Activated T-helper 17 cell treated with anti-CD3 and anti-CD28 coated beads, Interleukin-2, amount 50 U/mL, for 72 hours (primary cell): ENCODE measurements around the gene GMEB1. TPM values are rescaled to one million over a fixed set of nuclear protein-coding genes. Genes with fewer than 3 reads are reported as not detected.
A peak's percentile ranks its signal among the peaks of the same experiment; 100 is the strongest.
"Not testable (repeated sequence)": the region's sequence is repeated elsewhere in the genome, so short reads cannot be mapped to it uniquely, and the experiment has no call there.

ENCODE experiments used
- ATAC-seq: fragments of 150-1000 bp; cut with Tn5 transposase; replicated peaks from 2 replicates; pipeline ENCODE4 v1.10.0; 2021; ENCODE audit warnings: mild to moderate bottlenecking, moderate library complexity
- H3K27ac Mint-ChIP-seq: one replicate; pipeline ENCODE4 v1.8.0; 2022; ENCODE audit warnings: mixed read lengths
- H3K27me3 Mint-ChIP-seq: one replicate; pipeline ENCODE4 v1.8.0; 2022; ENCODE audit warnings: mixed read lengths
- H3K36me3 Mint-ChIP-seq: one replicate; pipeline ENCODE4 v1.8.0; 2022; ENCODE audit warnings: low read depth, mild to moderate bottlenecking, mixed read lengths
- H3K4me1 Mint-ChIP-seq: one replicate; pipeline ENCODE4 v1.8.0; 2022; ENCODE audit warnings: mixed read lengths
- H3K4me3 Mint-ChIP-seq: one replicate; pipeline ENCODE4 v1.8.0; 2022; ENCODE audit warnings: mild to moderate bottlenecking, mixed read lengths
- H3K9me3 Mint-ChIP-seq: one replicate; pipeline ENCODE4 v1.8.0; 2022; ENCODE audit warnings: mixed read lengths
- total RNA-seq, 2 donors: library from RNA; stranded (reverse); gene quantifications; one replicate each; pipeline ENCODE4 v1.2.3, GENCODE V29; 2022

GMEB1 gene, protein sequence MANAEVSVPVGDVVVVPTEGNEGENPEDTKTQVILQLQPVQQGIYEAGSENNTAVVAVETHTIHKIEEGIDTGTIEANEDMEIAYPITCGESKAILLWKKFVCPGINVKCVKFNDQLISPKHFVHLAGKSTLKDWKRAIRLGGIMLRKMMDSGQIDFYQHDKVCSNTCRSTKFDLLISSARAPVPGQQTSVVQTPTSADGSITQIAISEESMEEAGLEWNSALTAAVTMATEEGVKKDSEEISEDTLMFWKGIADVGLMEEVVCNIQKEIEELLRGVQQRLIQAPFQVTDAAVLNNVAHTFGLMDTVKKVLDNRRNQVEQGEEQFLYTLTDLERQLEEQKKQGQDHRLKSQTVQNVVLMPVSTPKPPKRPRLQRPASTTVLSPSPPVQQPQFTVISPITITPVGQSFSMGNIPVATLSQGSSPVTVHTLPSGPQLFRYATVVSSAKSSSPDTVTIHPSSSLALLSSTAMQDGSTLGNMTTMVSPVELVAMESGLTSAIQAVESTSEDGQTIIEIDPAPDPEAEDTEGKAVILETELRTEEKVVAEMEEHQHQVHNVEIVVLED
- total RNA-seq: 10 to 100 TPM; 27.4 to 33.1 TPM

DNA sequence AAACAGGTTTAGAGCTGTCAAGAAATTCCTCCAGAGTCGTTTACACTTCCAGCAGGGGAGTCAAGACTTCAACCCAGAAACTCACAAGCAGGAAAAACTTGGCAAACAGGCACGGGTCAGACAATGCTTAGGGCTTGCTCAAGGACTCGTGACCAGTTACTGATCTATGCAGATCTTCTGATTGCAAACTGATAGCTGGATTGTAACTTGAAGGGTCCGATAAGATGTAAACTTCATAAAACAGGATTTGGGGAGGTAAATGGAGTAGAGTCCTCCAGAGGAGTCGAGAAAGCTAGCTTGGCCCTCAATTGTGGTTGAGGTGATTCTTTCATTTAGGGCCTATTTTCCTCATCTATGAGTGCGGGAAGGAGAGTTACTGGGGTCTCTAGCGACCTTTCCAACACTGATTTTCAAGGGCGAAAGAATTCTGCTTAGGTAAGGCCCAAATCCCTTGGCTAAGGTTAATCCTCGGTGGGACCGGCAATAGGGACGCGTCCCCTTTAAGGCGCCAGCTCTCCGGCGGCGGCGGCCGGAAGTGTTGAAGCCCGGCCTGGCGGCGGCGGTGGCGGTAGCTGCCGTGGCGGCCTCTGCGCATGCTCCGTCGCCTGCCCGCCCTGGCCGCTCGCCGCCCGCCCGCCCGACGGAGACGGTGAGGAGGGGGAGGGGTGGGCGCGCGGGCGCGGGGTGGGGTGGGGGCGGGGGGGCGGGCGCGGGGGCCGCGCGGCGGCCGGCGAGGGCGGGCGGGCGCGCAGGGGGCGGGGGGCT lies at the start of gene GMEB1:
Gene GMEB1, plus strand, starts transcription at position 594 of the 765 bp plus-strand sequence. CDS start 14,829 bp downstream, outside the sequence.
- H3K27me3 Mint-ChIP-seq: no peaks in the 10 kb centered on the region
- ATAC-seq: peak; percentile 83

DNA sequence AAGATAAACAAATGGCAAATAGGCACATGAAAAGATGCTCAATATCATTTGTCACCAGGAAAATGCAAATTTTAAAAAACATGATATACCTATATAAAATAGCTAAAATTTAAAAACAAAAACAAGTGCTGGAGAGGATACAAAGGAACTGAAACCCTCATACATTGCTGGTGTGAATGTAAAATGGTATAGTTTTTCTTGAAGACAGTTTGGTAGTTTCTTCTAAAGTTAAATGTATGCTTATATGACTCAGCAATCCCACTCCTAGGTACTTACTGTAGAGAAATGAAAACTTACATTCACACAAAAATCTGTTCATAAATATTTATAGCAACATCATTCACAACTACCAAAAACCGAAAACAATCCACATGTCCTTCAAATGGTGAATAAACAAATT lies 36.9 kb upstream of the GMEB1 start:
- Mint-ChIP-seq H3K4me3 (no peak overlapping the region), H3K27ac (no peak overlapping the region), H3K27me3 (no peaks in the 10 kb centered on the region), H3K36me3 (peaks cover 15% of the 10 kb centered on the region), H3K9me3 (no peaks in the 10 kb centered on the region), H3K4me1 (peaks cover 6% of the 10 kb centered on the region)
- ATAC-seq: no peak

More for the DNA sequence above, at the start of gene GMEB1:
- Mint-ChIP-seq H3K36me3 (peaks cover 9% of the 10 kb centered on the region), H3K4me3 (peak within 1 kb of the TSS; percentile 97), H3K27ac (peak within 1 kb of the TSS; percentile 99), H3K9me3 (no peaks in the 10 kb centered on the region), H3K4me1 (peaks cover 11% of the 10 kb centered on the region)

DNA sequence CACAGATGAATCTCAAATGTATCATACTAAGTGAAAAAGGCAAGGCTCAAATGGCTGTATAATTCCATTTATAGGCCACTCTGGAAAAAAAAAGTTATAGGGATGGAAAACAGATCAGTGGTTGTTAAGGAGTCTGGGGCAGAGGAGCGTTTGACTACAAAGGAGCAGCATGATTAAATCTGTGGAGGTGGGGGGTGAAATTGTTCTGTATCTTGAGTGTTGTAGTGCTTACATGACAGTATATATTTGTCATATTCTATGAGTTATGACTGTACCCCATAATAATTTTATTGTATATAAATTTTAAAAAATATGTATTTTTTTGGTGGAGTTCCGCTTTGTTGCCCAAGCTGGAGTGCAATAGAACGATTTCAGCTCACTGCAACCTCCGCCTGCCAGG lies 36.0 kb upstream of the GMEB1 start:
- no peak overlapping the region for H3K4me3 Mint-ChIP-seq
- no peaks in the 10 kb centered on the region for H3K27me3 Mint-ChIP-seq
- H3K36me3 Mint-ChIP-seq: peaks cover 15% of the 10 kb centered on the region
- no peak overlapping the region for H3K27ac Mint-ChIP-seq
- no peaks in the 10 kb centered on the region for H3K9me3 Mint-ChIP-seq
- peaks cover 6% of the 10 kb centered on the region for H3K4me1 Mint-ChIP-seq
- no peak for ATAC-seq

DNA sequence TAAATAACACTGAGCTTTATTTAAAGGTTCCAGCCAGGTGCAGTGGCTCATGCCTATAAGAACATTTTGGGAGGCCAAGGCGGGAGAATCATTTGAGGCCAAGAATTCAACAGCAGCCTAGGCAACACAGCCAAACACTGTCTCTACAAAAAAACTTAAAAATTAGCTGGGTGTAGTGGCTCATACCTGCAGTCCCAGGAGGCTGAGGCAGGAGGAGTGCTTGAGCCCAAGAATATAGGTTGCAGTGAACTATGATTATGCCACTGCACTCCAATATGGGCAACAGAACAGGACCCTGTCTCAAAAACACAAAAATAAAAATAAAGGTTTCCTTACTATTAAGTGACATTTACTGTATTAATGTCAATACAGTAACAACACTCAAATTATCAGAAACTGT lies 27.8 kb upstream of the GMEB1 start:
- Mint-ChIP-seq H3K27ac (no peak overlapping the region), H3K9me3 (no peaks in the 10 kb centered on the region), H3K36me3 (peaks cover 36% of the 10 kb centered on the region), H3K4me3 (peak overlapping the region; percentile 100), H3K4me1 (peaks cover 29% of the 10 kb centered on the region), H3K27me3 (no peaks in the 10 kb centered on the region)
- no peak for ATAC-seq

DNA sequence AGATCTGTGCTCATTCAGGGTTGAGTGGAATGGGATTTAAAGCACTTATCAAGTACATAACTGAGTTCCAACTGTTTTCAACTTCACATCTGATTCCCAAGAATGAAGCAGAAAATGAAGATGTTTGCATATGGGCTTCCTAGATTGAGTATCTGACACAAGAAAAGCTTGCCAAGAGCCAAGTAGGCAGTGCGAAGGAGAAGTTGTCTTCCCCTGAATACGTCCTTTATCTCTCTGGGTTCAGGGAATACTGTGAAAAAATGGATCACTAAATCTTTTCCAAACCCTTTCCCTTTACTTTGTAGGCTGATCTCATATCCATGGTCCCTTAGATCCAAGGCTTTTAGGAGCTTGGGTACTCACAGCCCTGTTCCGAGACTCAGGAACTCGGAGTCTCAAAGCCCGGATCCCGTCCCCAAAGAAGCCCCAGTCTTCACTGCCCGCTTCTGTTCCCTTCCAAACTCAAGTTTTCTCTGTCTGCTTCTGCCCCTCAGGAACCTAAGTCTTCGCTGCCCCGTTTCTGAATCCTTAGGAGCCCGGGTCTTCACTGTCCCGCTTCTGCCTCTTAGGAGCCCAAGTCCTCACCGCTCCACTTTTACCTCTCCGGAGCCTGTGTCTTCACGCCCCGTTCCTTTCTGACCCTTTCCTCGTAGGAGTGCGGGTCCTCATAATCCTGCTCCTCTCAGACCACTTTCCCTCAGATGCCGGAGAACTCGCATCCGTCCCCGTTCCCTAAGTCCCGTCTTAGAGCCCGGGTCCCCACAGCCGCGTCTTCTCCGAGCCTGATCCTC lies 26.3 kb upstream of the GMEB1 start:
- H3K4me3 Mint-ChIP-seq: peak overlapping the region; percentile 100
- peak overlapping the region; percentile 100 for H3K27ac Mint-ChIP-seq
- peak; percentile 33 for ATAC-seq
- H3K9me3 Mint-ChIP-seq: no peaks in the 10 kb centered on the region
- peaks cover 27% of the 10 kb centered on the region for H3K36me3 Mint-ChIP-seq
- H3K4me1 Mint-ChIP-seq: peaks cover 23% of the 10 kb centered on the region
- H3K27me3 Mint-ChIP-seq: no peaks in the 10 kb centered on the region

DNA sequence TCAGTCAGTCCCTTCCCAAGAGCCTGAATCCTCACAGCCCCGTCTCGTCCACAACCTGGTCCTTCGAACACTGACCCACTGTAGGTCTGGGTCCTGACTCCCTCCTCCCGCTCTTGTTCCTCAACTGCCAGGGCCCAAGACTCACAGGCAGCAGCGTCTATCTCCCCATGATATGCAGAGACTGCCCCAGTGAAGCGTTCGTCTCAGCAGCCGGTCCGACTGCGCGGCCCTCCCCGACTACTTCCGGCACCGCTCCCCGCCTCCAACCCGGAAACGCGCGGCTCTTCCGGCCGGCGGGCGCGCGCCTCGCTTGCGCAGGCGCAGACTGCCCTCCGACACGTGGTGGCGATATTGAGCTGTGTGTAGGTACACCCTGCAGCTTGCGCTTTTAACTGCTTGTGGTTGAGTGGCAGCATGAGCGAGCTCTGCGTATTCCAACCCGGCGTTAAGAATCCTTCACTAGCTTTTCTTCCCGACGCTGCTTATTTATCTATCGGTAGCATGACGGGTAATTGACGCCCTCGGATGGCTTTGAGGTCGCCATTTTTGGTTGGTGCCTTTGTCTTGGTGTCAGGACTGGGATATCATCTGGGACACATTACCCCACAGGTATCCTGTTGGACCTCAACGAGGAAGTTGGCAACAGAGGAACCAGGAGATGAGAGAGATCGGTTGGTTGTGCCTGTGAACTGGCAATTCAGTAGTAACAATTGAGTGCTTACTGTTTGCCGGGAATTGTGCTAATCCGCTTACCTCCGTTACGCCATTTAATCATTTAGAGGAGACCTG lies 25.5 kb upstream of the GMEB1 start, which contains the start of gene TAF12:
Gene TAF12, minus strand, starts transcription at position 221 of the 789 bp plus-strand sequence. CDS start 20,986 bp downstream, outside the sequence.
- Mint-ChIP-seq H3K9me3 (no peaks in the 10 kb centered on the region), H3K27me3 (no peaks in the 10 kb centered on the region), H3K27ac (peak within 1 kb of the TSS; percentile 100), H3K4me1 (peaks cover 26% of the 10 kb centered on the region), H3K36me3 (peaks cover 32% of the 10 kb centered on the region), H3K4me3 (peak within 1 kb of the TSS; percentile 100)
- peak; percentile 88 for ATAC-seq

DNA sequence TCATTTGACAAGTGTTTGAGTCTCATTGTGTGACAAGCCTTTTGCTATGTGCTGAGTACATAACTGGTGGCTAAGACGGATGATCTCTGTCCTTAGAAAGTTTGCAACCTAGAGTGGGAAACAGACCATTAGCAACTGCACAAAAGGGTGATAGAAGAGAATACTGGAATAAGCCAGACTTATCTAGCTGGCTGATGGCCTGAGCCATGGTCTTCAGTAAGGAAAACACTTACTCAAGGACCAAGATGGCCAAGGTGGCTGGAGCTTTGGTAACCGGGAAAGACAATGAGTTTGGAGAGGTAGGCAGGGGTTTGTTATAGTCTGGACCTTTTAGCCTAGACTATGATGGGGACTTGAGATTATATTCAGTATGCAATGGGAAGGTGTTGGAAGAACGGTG lies 24.1 kb upstream of the GMEB1 start:
- no peaks in the 10 kb centered on the region for H3K27me3 Mint-ChIP-seq
- H3K27ac Mint-ChIP-seq: peak overlapping the region; percentile 100
- H3K36me3 Mint-ChIP-seq: peaks cover 41% of the 10 kb centered on the region
- peaks cover 34% of the 10 kb centered on the region for H3K4me1 Mint-ChIP-seq
- no peak for ATAC-seq
- H3K4me3 Mint-ChIP-seq: peak overlapping the region; percentile 100
- no peaks in the 10 kb centered on the region for H3K9me3 Mint-ChIP-seq

DNA sequence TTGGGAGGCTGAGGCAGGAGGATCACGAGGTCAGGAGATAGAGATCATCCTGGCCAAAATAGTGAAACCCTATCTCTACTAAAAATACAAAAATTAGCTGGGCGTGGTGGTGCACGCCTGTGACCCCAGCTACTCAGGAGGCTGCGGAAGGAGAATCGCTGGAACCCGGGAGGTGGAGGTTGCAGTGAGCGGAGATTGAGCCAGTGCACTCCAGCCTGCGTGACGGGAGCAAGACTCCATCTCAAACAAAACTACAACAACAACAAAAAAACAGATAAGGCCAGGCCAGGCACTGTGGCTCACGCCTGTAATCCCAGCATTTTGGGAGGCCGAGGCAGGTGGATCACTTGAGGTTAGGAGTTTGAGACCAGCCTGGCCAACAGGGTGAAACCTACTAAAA lies 23.2 kb upstream of the GMEB1 start:
- not testable (repeated sequence) for H3K4me3 Mint-ChIP-seq, H3K27me3 Mint-ChIP-seq, H3K27ac Mint-ChIP-seq, ATAC-seq, H3K9me3 Mint-ChIP-seq
- H3K36me3 Mint-ChIP-seq: peaks cover 34% of the 10 kb centered on the region
- peaks cover 30% of the 10 kb centered on the region for H3K4me1 Mint-ChIP-seq

DNA sequence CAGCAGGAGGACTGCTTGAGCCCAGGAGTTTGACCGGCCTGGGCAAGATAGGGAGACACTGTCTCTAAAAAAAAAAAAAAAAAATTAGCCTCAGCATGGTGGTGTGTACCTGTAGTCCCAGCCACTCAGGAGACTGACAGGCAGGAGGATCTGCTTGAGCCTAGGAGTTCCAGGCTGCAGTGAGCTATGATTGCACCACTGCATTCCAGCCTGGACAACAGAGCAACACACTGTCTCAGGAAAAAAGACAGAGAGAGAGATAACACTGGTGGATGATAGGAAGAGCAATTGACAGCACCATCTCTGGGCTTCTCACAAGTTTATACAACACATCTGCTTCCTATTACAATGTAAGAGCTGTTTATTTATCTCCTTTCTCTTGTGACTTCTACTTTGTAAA lies 22.5 kb upstream of the GMEB1 start:
- no peaks in the 10 kb centered on the region for H3K9me3 Mint-ChIP-seq
- peak overlapping the region; percentile 20 for H3K4me3 Mint-ChIP-seq
- H3K27ac Mint-ChIP-seq: no peak overlapping the region
- no peaks in the 10 kb centered on the region for H3K27me3 Mint-ChIP-seq
- peaks cover 30% of the 10 kb centered on the region for H3K36me3 Mint-ChIP-seq
- peaks cover 30% of the 10 kb centered on the region for H3K4me1 Mint-ChIP-seq
- no peak for ATAC-seq

DNA sequence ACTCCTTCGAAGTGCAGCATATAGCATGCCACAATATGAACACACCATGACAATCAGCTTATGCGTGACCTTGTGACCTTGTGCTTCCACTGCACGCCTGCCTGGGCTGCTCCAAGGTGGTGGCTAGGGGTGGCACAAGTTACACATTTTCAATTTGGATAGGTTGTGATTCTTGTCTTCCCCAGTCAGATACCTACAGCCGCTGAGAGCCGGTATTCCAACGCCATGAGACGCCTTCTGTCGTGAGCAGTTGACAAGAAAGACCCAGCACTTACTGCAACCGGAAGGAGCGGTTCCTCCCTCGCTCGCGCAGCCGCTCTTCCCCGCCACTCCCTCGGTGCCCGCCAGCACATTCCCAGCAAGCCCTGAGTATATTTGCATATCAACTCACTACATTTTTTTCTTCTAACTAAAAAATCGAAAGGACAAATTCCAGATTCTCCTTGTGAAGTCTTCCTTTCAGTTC lies 20.5 kb upstream of the GMEB1 start:
- Mint-ChIP-seq H3K4me1 (peaks cover 21% of the 10 kb centered on the region), H3K27ac (peak overlapping the region; percentile 100), H3K27me3 (no peaks in the 10 kb centered on the region), H3K9me3 (no peaks in the 10 kb centered on the region), H3K36me3 (peaks cover 23% of the 10 kb centered on the region), H3K4me3 (peak overlapping the region; percentile 95)
- peak; percentile 85 for ATAC-seq

DNA sequence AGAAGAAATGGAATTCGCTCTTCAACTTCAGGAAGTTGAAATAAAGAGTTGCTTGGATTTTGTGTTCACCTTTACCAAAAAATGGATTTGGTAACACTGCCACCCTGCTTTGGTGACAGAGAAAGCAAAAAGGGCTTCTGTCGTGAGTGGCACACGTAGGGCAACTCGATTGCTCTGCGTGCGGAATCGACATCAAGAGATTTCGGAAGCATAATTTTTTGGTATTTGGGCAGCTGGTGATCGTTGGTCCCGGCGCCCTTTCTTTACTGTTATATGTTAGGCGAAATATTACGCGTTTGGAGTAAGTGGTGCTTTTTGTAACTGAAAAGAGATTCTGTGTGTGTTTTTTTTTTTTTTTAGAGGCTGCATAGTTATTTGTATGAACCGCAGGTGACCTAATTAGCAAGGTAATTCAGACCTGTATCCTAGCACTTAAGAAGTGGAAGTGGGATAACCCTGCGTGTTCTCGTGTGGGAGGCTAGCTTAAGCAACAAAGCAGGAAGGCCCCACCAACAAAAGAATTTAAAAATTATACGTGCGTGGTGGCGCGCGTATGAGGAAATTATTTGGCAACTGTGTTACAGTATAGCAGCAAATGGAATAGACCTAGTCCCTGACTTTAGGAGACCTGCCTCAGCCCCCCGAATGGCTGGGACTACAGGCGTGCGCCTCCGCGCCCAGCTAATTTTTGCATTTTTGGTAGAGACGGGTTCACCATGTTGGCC lies 19.9 kb upstream of the GMEB1 start, which contains the start of gene RNU11:
Gene RNU11, plus strand, starts transcription at position 127 of the 725 bp plus-strand sequence.
- Mint-ChIP-seq H3K9me3 (no peaks in the 10 kb centered on the region), H3K4me1 (peaks cover 21% of the 10 kb centered on the region), H3K36me3 (peaks cover 19% of the 10 kb centered on the region), H3K27ac (peak within 1 kb of the TSS; percentile 100), H3K4me3 (peak within 1 kb of the TSS; percentile 95), H3K27me3 (no peaks in the 10 kb centered on the region)
- peak; percentile 79 for ATAC-seq

DNA sequence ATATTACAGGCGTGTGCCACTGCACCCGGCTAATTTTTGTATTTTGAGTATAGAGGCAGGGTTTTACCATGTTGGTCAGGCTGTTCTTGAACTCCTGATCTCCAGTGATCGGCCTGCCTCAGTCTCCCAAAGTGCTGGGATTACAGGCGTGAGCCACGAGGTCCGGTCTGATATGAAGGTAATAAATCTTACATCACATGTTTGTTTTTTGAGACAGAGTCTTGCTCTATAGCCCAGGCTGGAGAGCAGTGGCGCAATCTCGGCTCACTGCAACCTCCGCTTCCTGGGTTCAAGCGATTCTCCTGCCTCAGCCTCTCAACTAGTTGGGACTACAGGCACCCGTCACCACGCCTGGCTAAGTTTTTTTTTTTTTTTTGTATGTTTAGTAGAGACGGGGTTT lies 15.5 kb upstream of the GMEB1 start:
- ATAC-seq, H3K4me3 Mint-ChIP-seq: not testable (repeated sequence)

DNA sequence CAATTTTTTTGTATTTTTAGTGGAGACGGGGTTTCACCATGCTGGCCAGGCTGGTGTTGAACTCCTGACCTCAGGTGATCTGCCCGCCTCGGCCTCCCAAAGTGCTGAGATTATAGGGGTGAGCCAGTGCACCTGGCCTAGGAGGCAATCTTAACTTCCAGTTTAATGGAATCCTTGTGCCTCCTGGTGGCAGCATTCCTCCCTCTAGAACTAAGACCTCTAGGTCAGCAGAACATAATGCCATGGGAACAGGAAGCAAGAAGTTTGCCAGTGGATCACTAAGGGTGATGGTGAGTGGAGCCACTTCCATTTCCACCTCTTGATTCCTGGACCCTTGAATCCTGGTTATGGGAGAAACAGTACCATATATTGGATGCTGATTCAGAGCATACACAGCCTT lies 14.7 kb upstream of the GMEB1 start:
- ATAC-seq, H3K36me3 Mint-ChIP-seq, H3K4me3 Mint-ChIP-seq, H3K27ac Mint-ChIP-seq, H3K27me3 Mint-ChIP-seq, H3K4me1 Mint-ChIP-seq, H3K9me3 Mint-ChIP-seq: not testable (repeated sequence)

More for the DNA sequence above, 15.5 kb upstream of the GMEB1 start:
- H3K27me3 Mint-ChIP-seq, H3K36me3 Mint-ChIP-seq, H3K4me1 Mint-ChIP-seq, H3K27ac Mint-ChIP-seq, H3K9me3 Mint-ChIP-seq: not testable (repeated sequence)
